Inferior parietal cortex (tissue), 1 donor: ENCODE results near the gene CCDC187.

Experiments
- DNase-seq: peaks from one replicate; pipeline ENCODE4 v3.0.0-alpha.2; 2016; ENCODE audit errors: extremely low spot score

The CCDC187 gene

GRCh38 chr9:136283291-136284235, 20.3 kb downstream of the CCDC187 start:
- DNase-seq, result peak; percentile 79

GRCh38 chr9:136282272-136282861, 21.5 kb downstream of the CCDC187 start:
- DNase-seq, result no peak

- no peak for DNase-seq
Measured at GRCh38 chr9:136281421-136282271, 22.2 kb downstream of the CCDC187 start.

GRCh38 chr9:136280535-136281315, 23.2 kb downstream of the CCDC187 start:
- DNase-seq, result no peak

GRCh38 chr9:136279471-136279870, 24.4 kb downstream of the CCDC187 start:
- no peak for DNase-seq

GRCh38 chr9:136278894-136279293, 25.0 kb downstream of the CCDC187 start:
- no peak for DNase-seq

- no peak for DNase-seq
Measured at GRCh38 chr9:136278221-136278620, 25.7 kb downstream of the CCDC187 start.

GRCh38 chr9:136277746-136278145, 26.1 kb downstream of the CCDC187 start:
- no peak for DNase-seq

GRCh38 chr9:136276716-136277115, 27.2 kb downstream of the CCDC187 start:
- no peak for DNase-seq

- DNase-seq, result no peak
Measured at GRCh38 chr9:136275655-136276429, 28.1 kb downstream of the CCDC187 start.

GRCh38 chr9:136274786-136275654, 28.9 kb downstream of the CCDC187 start:
- DNase-seq, result no peak

- DNase-seq, result no peak
Measured at GRCh38 chr9:136273921-136274785, 29.7 kb downstream of the CCDC187 start.

- DNase-seq, result no peak
Measured at GRCh38 chr9:136273244-136273865, 30.5 kb downstream of the CCDC187 start.

GRCh38 chr9:136270173-136270705, 33.7 kb downstream of the CCDC187 start:
- DNase-seq, result no peak

- DNase-seq, result no peak
Measured at GRCh38 chr9:136268735-136269134, 35.2 kb downstream of the CCDC187 start.

- DNase-seq, result no peak
Measured at GRCh38 chr9:136268318-136268717, 35.6 kb downstream of the CCDC187 start.

- peak; percentile 66 for DNase-seq
Measured at GRCh38 chr9:136267261-136268111, 36.4 kb downstream of the CCDC187 start.
